Activated T-helper 1 cell treated with anti-CD3 and anti-CD28 coated beads, Interleukin-12 subunit alpha, Interleukin-12 subunit beta, Interleukin-2, Interleukin-4 antibody, amounts not matched to agents 30 ng/mL and 10 ng/mL and 1 ng/mL, durations not matched to agents 14 hours and 24 hours and 36 hours (primary cell): ENCODE data around the gene COL23A1. TPM values are rescaled to one million over a fixed set of nuclear protein-coding genes. Genes with fewer than 3 reads are reported as not detected.
A peak's percentile ranks its signal among the peaks of the same experiment; 100 is the strongest.

Source experiments
- DNase-seq: peaks from one replicate; pipeline ENCODE4 v3.0.0; 2021; ENCODE audit warnings: low spot score
- H3K27ac Mint-ChIP-seq: one replicate; pipeline ENCODE4 v1.8.0; 2021; ENCODE audit warnings: mild to moderate bottlenecking, mixed read lengths
- H3K27me3 Mint-ChIP-seq: one replicate; pipeline ENCODE4 v1.8.0; 2022; ENCODE audit warnings: mild to moderate bottlenecking, moderate library complexity, mixed read lengths; ENCODE audit not compliant: insufficient read depth
- H3K36me3 Mint-ChIP-seq: one replicate; pipeline ENCODE4 v1.8.0; 2021; ENCODE audit warnings: low read depth, mixed read lengths
- H3K4me1 Mint-ChIP-seq: one replicate; pipeline ENCODE4 v1.8.0; 2021; ENCODE audit warnings: low read depth, mixed read lengths
- H3K4me3 Mint-ChIP-seq: one replicate; pipeline ENCODE4 v1.8.0; 2021; ENCODE audit warnings: mild to moderate bottlenecking, moderate library complexity, mixed read lengths
- H3K9me3 Mint-ChIP-seq: one replicate; pipeline ENCODE4 v1.8.0; 2021; ENCODE audit warnings: mixed read lengths
- intact Hi-C: fragments of 100-400 bp; cut with micrococcal nuclease; formaldehyde crosslinking; loops from one replicate; pipeline ENCODE4 v1.15.1; 2024
- total RNA-seq: library from RNA; stranded (reverse); gene quantifications from 2 replicates; pipeline ENCODE4 v1.2.3, GENCODE V29; 2022

The COL23A1 gene
- total RNA-seq, 1 donor from 2014 or later = not detected

DNA sequence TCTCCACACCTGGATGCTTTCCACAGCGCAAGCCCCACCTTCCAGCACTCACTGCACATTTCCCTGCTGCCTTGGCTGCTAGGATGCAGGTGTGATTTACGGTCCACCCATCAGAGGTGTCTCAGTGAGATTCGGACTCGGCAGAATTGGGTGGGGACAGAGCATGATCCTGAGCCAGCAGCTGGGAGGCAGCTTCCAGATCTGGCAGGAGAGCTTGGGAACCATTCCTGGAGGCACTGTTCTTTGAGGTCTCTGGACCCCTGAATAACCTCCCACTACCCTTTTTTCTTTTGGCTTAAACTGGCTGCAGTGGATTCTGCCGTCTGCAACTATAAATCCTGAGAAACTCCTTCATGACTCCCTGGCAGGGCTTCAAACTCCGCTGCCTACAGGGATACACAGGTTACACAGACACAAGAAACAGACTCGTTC lies 258.0 kb downstream of the COL23A1 start:
- Mint-ChIP-seq H3K9me3 (no peaks in the 10 kb centered on the region), H3K4me3 (no peak overlapping the region), H3K27me3 (no peaks in the 10 kb centered on the region), H3K36me3 (no peaks in the 10 kb centered on the region), H3K27ac (no peak overlapping the region), H3K4me1 (peaks cover 5% of the 10 kb centered on the region)
- no peak for DNase-seq
- intact Hi-C loops = no loop called here

DNA sequence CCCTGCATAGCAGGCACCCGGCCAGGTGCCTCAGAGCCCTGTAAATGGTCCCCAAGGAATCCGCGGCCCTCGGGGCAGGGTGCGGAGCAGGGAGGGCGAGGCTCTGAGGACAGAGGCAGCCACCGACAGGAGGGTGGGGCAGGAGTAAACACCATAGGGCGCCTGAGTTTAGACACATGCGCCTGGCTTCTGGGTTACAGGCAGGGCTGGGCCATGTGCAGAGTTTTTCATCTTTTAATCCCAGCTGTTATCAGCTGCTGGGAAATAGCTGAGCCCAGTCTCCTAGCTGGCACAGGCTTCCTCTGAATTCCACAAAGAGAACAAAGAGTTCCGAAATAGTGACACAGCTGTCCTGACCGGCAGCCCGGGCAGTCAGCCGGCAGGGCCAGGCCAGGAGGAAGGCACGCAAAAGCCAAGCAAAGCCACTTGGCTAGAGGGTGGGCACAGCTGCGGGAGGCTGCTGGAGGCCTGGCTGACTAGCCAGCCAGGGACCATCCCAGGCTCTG lies 258.6 kb downstream of the COL23A1 start:
- Mint-ChIP-seq H3K36me3 (no peaks in the 10 kb centered on the region), H3K27ac (no peak overlapping the region), H3K9me3 (no peaks in the 10 kb centered on the region), H3K4me3 (no peak overlapping the region), H3K4me1 (peaks cover 5% of the 10 kb centered on the region), H3K27me3 (no peaks in the 10 kb centered on the region)
- DNase-seq = no peak
- intact Hi-C loops = no loop called here

DNA sequence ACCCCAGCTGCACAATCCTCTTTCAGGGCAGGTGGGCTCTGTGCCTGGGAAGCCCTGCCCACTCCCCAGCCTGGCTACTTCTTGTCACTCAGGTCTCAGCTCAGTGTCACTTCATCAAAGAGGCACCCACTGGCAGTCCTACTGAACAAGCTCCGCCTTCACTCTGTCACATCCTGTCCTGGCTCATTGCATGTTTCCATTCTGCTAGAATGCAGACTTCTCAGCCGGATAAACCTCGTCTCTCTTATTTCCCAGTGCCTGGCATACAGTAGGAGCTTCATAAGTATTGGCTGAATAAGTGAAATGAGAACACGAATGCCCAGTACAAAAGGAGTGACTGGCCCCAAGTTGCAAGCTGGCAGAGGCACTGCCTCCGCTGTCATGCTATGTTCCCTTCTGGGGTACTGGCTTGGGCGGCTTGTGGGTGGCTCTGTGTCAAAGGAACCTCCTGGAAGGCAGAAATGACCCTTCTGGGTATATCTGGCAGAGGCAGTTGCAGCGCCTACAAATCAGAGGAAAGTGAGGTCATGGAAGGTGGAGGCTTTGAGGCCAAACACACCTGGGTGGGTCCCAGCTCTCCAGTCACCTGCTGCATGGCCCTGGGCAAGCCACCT lies 259.3 kb downstream of the COL23A1 start:
- H3K4me1 Mint-ChIP-seq = peaks cover 5% of the 10 kb centered on the region
- peak overlapping the region; percentile 57 for H3K27ac Mint-ChIP-seq

DNA sequence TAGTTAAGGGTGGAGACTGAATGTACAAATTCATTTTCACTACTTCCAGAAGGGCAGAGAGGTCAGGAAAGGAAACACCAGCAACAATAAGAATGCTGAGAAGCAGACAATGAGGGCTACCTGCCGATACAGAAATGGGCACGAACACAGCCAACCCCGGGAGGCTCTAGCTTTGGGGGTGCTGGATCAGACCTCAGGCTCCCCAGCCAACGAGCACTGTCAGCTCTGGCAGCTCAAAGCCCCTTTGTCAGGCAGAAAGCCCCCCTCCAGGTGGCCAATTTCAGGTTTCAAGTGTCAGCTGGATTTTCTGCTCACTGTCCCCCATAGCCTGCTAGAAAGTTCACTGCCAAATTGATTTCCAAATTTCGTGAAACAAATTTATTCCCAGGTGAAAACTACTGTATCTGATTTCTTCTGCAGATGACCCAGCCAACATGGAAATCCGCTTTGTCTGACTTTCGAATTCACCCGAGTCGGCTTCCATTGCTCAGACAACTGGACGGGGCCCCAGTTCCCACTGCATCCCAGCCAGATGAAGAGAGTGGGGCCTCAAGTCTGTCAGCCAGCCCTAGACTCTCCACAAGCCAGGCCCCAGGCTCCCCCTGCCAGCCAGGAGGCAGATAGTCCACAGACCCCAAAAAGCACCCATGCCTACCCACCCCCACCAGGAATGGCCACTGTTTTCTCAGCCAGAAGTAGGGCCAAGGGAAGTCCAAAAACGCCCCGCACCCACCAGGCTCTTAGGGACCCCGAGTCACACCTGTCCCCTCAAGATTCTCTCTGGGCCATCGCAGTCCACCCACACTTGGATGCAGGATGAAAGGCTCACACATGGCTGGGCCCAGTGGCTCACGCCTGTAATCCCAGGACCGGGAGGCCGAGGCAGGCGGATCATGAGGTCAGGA lies 261.1 kb downstream of the COL23A1 start:
- H3K36me3 Mint-ChIP-seq = no peaks in the 10 kb centered on the region
- peaks cover 5% of the 10 kb centered on the region for H3K4me1 Mint-ChIP-seq
- intact Hi-C loops = no loop called here
- H3K9me3 Mint-ChIP-seq = no peaks in the 10 kb centered on the region
- no peak overlapping the region for H3K4me3 Mint-ChIP-seq
- no peak for DNase-seq
- H3K27ac Mint-ChIP-seq = no peak overlapping the region
- H3K27me3 Mint-ChIP-seq = no peaks in the 10 kb centered on the region

More for the DNA sequence above, 259.3 kb downstream of the COL23A1 start:
- Mint-ChIP-seq H3K36me3 (no peaks in the 10 kb centered on the region), H3K27me3 (no peaks in the 10 kb centered on the region), H3K4me3 (no peak overlapping the region), H3K9me3 (no peaks in the 10 kb centered on the region)
- no peak for DNase-seq
- intact Hi-C loops = no loop called here

DNA sequence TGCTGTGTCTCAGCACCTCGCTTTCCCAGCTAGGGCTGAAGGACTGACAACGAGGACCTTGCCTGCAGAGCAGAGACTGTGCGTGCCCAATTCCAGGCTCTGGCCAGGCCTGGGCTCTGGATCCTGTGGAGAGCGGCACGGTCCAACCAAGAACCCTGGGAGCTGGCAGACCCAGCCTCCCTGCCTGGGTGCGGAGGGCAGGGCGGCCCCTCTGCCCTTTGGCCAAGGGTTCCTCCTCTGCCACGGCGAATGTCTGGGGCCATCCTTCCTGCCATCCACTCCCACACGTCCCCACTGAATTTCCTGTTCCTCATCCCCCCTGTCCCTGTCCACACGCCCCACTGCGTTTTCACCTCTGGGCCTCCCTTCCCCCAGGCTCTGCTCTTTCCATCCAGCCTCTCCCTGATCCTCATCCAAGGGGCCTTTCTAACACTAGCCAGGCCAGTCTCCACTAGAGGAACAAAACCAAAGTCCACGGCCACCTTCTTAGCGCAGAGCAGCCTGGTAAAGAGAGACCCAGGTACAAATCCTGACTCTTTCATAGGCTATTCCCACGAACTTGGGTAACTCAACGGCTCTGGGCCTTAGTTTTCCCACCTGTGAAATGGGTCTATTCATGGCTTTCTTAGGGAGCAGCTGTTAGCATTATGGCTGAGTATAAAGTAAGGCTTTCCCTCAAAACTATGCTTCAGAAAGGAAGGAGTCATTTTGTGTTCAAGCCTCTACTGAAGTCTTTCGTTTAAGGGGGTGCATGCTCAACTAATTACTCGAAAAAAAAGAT lies 262.1 kb downstream of the COL23A1 start:
- Mint-ChIP-seq H3K4me3 (no peak overlapping the region), H3K4me1 (peaks cover 5% of the 10 kb centered on the region), H3K36me3 (no peaks in the 10 kb centered on the region), H3K9me3 (no peaks in the 10 kb centered on the region), H3K27ac (no peak overlapping the region), H3K27me3 (no peaks in the 10 kb centered on the region)
- intact Hi-C loops = no loop called here
- no peak for DNase-seq

DNA sequence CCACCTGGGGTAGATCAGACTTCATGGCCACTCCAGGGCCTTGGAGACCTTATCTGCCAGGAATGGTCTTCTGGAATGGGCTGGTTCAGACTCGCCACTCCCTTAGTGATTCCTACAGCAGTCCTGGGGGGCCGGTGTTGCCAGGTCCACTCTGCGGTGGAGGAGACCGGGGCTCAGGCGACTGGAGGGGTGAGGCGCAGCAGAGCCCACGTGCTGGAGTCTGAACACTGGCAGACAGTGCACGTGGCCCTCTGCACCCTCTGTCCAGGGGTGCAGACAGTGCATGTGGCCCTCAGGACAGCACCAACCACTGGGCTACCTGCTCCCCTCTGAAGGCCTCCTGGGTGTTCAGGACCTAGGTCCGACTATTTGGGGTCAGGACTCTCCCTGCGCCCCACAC lies 262.7 kb downstream of the COL23A1 start:
- H3K4me1 Mint-ChIP-seq = peaks cover 5% of the 10 kb centered on the region
- intact Hi-C loops = no loop called here
- no peak overlapping the region for H3K27ac Mint-ChIP-seq
- H3K36me3 Mint-ChIP-seq = no peaks in the 10 kb centered on the region
- H3K9me3 Mint-ChIP-seq = no peaks in the 10 kb centered on the region
- no peak for DNase-seq
- H3K4me3 Mint-ChIP-seq = no peak overlapping the region
- no peaks in the 10 kb centered on the region for H3K27me3 Mint-ChIP-seq

DNA sequence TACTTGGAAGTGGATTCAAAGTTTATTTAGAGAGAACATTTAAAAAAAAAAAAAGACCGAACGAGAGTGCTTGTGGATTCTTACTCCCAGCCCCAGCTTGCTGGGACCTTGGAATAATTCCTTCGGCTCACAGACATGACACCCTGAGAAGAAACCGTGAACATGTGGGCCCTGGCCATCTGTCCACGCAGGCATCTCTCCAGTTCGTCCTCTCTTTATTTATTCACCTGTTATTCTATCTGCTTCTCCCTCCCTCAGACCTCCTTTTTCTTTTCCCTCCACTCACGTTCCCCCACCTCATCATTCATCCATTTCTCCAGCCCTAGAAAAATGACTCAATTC lies 263.8 kb downstream of the COL23A1 start:
- H3K9me3 Mint-ChIP-seq = no peaks in the 10 kb centered on the region

DNA sequence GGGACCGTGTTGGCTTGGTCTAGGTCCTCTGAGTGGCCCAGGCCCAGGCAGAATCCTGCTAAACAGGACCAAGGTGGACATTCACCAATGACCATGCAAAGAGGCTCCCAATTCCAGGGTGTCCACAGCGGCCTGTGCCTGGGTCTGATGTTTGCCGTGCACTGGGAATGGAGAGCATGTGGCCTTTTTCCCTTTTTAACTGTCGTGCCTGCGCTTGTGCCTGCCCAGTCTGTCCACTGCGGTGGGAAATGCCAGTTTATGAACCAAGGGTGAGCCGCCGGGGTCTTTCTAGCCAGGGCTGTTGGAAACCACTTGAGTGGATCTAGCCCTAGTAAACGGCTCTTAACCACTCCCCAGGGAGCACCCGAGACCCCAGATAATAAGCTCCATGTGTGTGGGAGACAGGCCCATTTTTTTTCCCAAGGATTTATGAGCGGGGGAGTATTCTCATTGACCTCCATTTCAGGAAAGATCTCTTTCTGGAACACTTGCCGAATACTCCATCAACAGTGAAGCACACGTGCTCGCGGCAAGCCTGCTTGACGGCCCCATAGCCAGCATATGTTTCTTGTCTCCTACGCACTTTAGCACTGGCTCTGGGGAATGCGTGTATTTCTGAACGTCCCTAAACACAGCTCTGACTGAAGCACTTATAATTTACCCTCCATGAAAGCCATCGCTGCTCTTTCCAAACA lies 264.4 kb downstream of the COL23A1 start:
- no peaks in the 10 kb centered on the region for H3K9me3 Mint-ChIP-seq
- intact Hi-C loops = no loop called here
- H3K27me3 Mint-ChIP-seq = no peaks in the 10 kb centered on the region
- no peaks in the 10 kb centered on the region for H3K36me3 Mint-ChIP-seq
- H3K27ac Mint-ChIP-seq = no peak overlapping the region
- DNase-seq = no peak
- H3K4me3 Mint-ChIP-seq = no peak overlapping the region
- peaks cover 4% of the 10 kb centered on the region for H3K4me1 Mint-ChIP-seq

More for the DNA sequence above, 263.8 kb downstream of the COL23A1 start:
- Mint-ChIP-seq H3K27ac (no peak overlapping the region), H3K27me3 (no peaks in the 10 kb centered on the region), H3K4me3 (no peak overlapping the region), H3K36me3 (no peaks in the 10 kb centered on the region), H3K4me1 (peaks cover 5% of the 10 kb centered on the region)
- intact Hi-C loops = no loop called here
- no peak for DNase-seq

DNA sequence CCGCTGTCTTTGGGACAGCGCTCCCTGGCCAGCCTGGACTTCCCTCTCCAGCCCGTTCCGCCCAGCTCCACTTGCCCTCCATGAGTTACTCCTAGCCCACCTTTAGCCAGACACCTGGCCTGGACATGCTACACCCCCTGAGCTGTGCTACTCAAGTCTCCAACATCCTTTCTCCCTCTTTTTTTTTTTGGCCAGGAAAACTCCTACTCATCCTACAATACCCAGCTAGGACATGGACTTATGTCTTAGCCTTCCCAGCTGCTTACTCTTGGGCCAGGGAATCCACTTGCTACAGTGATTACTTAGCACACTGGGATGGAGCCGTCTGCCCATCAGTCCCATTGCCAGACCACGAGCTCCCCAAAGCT lies 264.9 kb downstream of the COL23A1 start:
- DNase-seq = no peak
- no peaks in the 10 kb centered on the region for H3K27me3 Mint-ChIP-seq
- H3K4me3 Mint-ChIP-seq = no peak overlapping the region
- no peak overlapping the region for H3K27ac Mint-ChIP-seq
- intact Hi-C loops = no loop called here
- no peaks in the 10 kb centered on the region for H3K4me1 Mint-ChIP-seq
- no peaks in the 10 kb centered on the region for H3K36me3 Mint-ChIP-seq
- H3K9me3 Mint-ChIP-seq = no peaks in the 10 kb centered on the region

DNA sequence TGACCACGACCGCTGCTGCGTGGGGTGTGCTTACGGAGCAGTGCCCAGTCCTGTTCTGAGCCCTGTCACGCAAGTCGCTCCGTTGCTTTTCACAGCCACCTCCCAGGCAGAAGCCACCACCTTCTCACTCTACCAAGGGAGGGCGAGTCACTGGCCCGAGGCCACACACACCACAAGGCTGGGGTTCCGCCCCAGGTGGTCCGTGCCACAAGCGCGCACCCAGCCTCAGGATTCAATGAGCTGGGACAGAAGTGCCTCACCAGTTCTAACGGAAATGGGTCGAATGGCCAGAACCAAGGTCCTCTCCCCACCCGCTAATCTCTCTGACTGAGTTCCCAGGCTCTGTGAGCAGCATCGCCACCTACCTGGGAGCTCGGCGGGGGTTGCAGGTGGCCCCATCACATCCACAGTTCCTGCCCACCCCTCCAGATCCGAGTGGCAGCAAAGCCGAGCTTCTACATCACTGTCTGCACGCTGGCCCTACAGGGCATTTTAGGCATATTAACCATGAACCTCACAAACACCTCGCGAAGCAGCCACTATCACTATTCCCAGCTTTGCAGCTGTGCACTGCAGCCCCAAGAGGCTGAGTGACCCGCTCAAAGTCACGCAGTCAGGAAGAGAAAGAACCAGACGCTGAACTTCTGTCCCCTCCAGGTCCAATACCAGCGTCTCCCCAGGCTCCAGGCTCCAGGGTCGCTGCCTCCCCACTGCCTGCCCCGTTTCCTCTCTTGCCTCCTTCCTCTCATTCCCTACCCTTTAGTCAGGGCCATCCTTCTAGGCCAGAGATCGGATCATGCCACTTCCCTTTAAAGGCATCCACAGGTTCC lies 265.5 kb downstream of the COL23A1 start:
- Mint-ChIP-seq H3K27me3 (no peaks in the 10 kb centered on the region), H3K36me3 (no peaks in the 10 kb centered on the region), H3K4me3 (no peak overlapping the region), H3K4me1 (no peaks in the 10 kb centered on the region), H3K9me3 (no peaks in the 10 kb centered on the region), H3K27ac (no peak overlapping the region)
- intact Hi-C loops = no loop called here
- no peak for DNase-seq

DNA sequence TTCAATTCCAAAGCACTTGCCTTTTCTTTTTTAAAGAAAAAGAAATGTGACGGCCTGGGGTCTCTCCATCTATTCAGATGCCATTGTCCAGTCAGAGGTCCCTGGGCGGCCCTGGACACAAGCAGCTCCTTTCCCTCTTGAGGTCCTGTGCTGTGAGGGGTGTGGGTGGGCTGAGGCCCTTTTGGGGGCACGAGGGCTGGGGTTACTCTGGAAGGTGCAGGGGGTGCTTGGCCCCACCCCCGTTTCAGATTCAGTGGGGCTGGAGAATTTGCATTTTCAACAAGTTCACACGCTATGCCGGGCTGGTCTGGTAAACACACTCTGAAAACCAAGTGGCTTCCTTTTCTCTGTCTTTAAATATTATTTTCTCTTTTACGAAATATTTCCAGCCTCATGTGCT lies 266.2 kb downstream of the COL23A1 start:
- Mint-ChIP-seq H3K9me3 (no peaks in the 10 kb centered on the region), H3K27me3 (no peaks in the 10 kb centered on the region), H3K36me3 (no peaks in the 10 kb centered on the region), H3K4me1 (no peaks in the 10 kb centered on the region), H3K4me3 (no peak overlapping the region), H3K27ac (no peak overlapping the region)
- intact Hi-C loops = no loop called here
- DNase-seq = no peak

DNA sequence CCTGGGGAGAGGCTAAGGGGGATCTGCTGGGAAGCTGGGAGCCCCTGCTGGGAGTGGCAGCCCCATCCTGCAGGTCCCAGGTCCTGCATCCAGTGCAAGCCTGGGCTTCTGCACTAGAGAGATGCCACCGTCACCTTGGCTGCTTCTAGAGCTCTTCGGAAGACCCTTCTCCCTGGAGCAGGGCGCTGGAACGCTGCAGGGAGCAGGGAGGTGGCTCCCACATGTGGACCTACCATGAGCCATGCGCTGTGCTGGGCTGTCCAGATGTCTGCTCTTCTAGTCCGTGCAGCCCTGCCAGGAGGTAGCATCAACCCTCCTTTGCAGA lies 266.7 kb downstream of the COL23A1 start:
- DNase-seq = no peak
- H3K36me3 Mint-ChIP-seq = no peaks in the 10 kb centered on the region

More for the DNA sequence above, 266.7 kb downstream of the COL23A1 start:
- no peak overlapping the region for H3K27ac Mint-ChIP-seq
- H3K4me1 Mint-ChIP-seq = no peaks in the 10 kb centered on the region
- no peaks in the 10 kb centered on the region for H3K27me3 Mint-ChIP-seq
- no peak overlapping the region for H3K4me3 Mint-ChIP-seq
- intact Hi-C loops = no loop called here
- H3K9me3 Mint-ChIP-seq = no peaks in the 10 kb centered on the region
